Fibroblast of villous mesenchyme (primary cell): Measurements from ENCODE around the gene TLE3. TPM values are rescaled to one million over a fixed set of nuclear protein-coding genes. Genes with fewer than 3 reads are reported as not detected.

Experiments used
- DNase-seq: peaks from one replicate; pipeline ENCODE4 v3.0.0-alpha.2; 2010; ENCODE audit warnings: low read depth
- H3K4me3 ChIP-seq: 2 replicates; pipeline ENCODE4 v1.5.1; 2011; ENCODE audit warnings: low read depth, mild to moderate bottlenecking, low read length
- CTCF ChIP-seq: IDR thresholded peaks from 2 replicates; pipeline ENCODE4 v1.5.1; 2012; ENCODE audit warnings: low read depth, mild to moderate bottlenecking, low read length; ENCODE audit not compliant: insufficient read depth
- total RNA-seq: library from RNA; depleted of rRNA; stranded (reverse); fragments of >200 nt; gene quantifications from 2 replicates; pipeline ENCODE4 v1.2.3, GENCODE V29; 2012

Gene TLE3
- 13.0 and 27.7 TPM in 2 replicates for total RNA-seq

GRCh38 chr15:70097321-70098152 lies at the start of gene TLE3:
TSS of gene TLE3 (minus strand) at chr15:70097917. CDS start at chr15:70096798, 1,119 bp downstream.
- TF ChIP-seq CTCF: peak; percentile 23
- H3K4me3 ChIP-seq: peak within 1 kb of the TSS; percentile 94
- peak; percentile 99 for DNase-seq

- no peak for DNase-seq
- no peak for TF ChIP-seq CTCF
- no peak overlapping the region for H3K4me3 ChIP-seq
Observed at GRCh38 chr15:70147178-70147760, 49.6 kb upstream of the TLE3 start.

- no peak overlapping the region for H3K4me3 ChIP-seq
- DNase-seq: no peak
- no peak for TF ChIP-seq CTCF
Observed at GRCh38 chr15:70146771-70147170, 49.1 kb upstream of the TLE3 start.

- no peak for DNase-seq
- TF ChIP-seq CTCF: no peak
- H3K4me3 ChIP-seq: no peak overlapping the region
Observed at GRCh38 chr15:70146162-70146561, 48.4 kb upstream of the TLE3 start.

GRCh38 chr15:70145261-70145660 lies 47.5 kb upstream of the TLE3 start:
- no peak overlapping the region for H3K4me3 ChIP-seq
- no peak for TF ChIP-seq CTCF
- DNase-seq: no peak

GRCh38 chr15:70142322-70143191 lies 44.8 kb upstream of the TLE3 start:
- no peak overlapping the region for H3K4me3 ChIP-seq
- DNase-seq: peak; percentile 89
- TF ChIP-seq CTCF: no peak
